GM10266 (cell line): ENCODE data around the gene FBP2.

Source experiments
- DNase-seq: peaks from one replicate; pipeline ENCODE4 v3.0.0; 2012; ENCODE audit errors: extremely low spot score
- CTCF ChIP-seq: IDR thresholded peaks from 2 replicates; pipeline ENCODE4 v1.5.1; 2012; ENCODE audit warnings: mild to moderate bottlenecking, low read depth; ENCODE audit not compliant: control insufficient read depth, insufficient read depth; ENCODE audit errors: missing control alignments

FBP2 gene

DNA sequence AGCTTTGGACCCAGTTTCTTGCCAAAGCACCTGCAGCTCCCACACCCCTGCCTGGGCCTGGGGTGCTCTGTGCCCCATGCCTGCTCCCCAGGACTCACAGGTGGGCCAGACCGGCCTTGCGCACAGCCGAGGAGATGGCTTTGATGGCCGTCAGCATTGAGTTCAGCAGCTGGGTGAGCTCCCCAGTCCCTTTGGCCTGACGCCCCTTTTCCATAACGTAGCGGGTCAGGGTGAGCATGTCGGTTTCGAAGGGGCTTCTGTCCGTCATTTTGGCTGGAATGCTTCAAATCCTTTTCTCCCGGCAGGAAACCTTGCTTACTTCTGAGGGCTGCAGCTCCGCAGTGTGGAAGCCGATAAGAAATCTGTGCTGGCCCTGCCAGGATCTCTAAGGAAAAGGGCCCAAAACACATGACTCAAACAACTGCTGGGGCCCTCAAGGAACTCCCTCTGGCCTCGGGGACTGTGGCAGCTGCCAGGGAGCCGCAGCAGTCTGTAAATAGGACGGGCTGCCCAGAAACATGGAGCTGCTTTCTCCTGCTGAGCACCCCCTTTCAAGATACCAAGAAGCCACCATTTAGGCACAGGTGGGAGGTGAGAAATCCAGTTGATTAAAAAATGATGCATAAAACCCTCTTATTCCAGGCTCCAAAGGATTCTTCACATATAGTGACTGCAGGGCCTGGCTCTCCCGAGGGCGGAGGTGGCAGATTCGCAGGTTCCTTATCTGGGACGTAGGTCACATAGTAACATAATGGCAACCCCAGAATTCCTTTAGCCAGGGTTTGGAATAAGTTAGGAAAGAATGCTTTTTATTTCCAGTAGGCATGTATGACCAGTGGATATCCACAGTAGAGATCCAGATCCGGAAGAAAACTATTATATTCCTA is at the start of gene FBP2:
FBP2 (minus strand) TSS at position 366 of the 887 bp plus-strand sequence; CDS start at position 268, 98 bp downstream.
- no peak for TF ChIP-seq CTCF
- no peak for DNase-seq

DNA sequence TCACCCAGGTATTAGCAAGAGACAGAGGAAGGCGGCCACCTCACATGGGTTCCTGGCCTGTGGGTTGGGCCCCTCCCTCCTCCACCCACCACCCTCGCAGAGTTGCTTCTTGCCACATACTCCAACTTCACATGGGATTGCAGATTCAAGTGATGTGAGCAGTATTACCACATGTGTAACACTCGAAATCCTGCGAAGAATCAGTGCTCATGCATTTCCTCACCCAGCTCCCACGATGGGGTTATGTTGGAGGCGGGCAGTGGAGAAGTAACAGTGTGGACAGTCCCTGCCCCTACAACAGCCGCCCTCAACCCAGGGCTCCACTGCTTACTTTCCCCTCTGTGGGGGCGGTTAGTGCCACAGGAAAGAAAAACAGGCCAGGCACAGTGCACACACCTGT is 49.6 kb upstream of the FBP2 start:
- DNase-seq = no peak
- TF ChIP-seq CTCF = no peak

- DNase-seq = no peak
- TF ChIP-seq CTCF = no peak
Observed at GRCh38 chr9:94642501-94642900, 48.9 kb upstream of the FBP2 start.

- no peak for TF ChIP-seq CTCF
Observed at GRCh38 chr9:94639999-94640376, 46.4 kb upstream of the FBP2 start.

GRCh38 chr9:94639061-94639998 is 45.7 kb upstream of the FBP2 start, which contains the start of gene FBP1:
Gene FBP1 (minus strand): TSS chr9:94639518. CDS start chr9:94639310, 208 bp downstream.
- TF ChIP-seq CTCF = no peak
- DNase-seq = peak; percentile 47

More at GRCh38 chr9:94639999-94640376, 46.4 kb upstream of the FBP2 start:
- no peak for DNase-seq

DNA sequence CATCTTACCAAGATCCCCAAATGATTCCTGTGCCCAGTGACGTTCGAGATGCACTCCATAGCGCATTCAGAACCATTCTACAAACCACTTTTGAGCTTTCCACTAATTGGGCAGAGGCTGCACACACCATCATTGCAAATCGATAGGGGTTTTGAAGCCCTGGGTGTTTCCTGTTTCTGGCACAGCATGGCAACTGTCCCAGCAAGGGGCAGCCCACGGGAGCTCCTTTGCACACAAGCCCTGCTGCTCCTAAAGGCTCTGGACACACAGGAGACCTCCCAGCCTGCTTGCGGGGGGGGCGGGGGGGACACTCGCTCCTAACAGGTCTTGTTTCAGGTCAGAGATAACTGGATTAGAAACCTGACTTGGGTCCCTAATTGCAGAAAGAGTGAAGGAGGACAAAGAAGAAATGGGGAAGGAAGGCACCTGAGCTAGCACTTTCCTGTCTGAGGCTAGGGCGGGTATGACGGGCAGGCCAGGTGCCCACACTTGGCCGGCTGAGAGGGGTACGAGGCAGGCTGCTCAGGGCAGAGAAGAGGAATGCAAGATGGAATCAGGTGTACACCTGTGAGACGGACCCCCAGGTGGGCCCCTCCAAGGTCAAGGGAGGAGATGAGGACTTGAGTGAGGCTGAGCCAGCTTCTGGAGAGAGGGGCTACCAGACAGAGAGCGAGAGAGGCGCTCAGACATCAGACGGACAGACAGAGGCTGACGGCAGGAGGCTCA is 44.9 kb upstream of the FBP2 start:
- no peak for DNase-seq
- TF ChIP-seq CTCF = no peak
